HG03432 (cell line): ENCODE data around the gene SHROOM2.
"Not testable (repeated sequence)": the region's sequence is repeated elsewhere in the genome, so short reads cannot be mapped to it uniquely, and the experiment has no call there.

Source experiments
- ATAC-seq: cut with Tn5 transposase; IDR thresholded peaks from one replicate; pipeline ENCODE4 v1.9.1; 2021; ENCODE audit warnings: mild to moderate bottlenecking, moderate library complexity; ENCODE audit not compliant: unreplicated experiment

The SHROOM2 gene

DNA sequence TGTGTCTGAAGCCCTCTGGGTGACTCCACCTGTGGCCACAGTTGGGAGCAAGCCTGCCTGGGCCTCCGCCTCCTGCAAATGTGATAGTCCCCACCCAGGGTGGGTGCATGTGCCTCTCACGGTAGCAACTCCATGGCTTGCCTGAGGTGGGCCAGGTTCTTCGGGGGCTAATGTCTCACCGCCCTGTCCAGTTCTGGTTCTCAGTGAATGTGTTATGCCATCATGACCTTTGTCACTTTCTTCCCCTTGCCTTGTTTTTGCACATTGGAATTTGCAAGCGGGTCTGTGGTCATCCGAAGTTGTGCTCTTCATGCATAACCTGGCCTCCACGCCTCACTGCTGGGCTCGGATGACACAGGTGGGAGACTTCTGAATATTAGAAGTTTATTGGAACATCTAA is 39.7 kb downstream of the SHROOM2 start:
- ATAC-seq, result no peak

DNA sequence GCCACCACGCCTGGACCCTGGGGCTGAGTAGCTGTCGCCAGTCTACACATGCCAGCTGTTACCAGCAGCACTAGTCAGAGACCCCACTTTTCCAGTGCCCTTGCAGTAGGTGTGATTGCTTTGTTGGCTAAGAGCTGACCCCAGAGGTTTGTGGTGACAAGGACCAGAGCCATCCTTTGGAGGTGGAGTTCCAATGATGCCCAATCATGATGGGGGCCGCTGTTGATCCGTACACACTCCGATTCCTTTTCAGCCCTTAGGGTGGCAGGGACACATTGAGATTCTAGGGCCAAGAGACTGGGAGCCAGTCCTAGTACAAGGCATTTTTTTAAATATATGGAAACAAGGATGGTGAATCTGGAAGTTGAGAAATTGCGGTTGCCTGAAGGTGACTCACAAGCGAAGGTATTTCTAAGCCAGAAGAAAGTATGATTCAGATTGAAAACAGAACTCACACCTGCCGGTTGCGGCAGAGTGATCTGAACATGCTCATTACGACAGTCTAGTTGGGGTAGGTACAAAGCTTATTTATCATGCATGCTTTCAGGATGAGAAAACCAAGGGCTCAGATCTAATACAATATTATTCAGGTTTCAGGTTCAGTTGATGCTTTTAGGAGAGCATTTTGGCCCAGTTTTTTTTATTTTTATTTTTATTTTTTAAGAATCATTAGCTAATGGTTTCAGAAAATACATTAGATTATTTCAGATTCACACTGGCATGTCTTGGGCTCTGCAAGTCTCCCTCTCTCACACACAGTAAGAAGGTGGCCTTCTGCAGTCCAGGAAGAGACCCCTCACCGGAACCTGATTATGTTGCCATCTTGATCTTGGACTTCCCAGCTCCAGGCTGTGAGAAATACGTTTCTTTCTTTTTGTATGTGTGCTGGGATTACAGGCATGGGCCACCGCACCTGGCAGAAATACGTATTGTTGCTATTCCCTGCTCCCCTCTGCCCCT is 43.4 kb downstream of the SHROOM2 start:
- ATAC-seq, result peak; percentile 96

DNA sequence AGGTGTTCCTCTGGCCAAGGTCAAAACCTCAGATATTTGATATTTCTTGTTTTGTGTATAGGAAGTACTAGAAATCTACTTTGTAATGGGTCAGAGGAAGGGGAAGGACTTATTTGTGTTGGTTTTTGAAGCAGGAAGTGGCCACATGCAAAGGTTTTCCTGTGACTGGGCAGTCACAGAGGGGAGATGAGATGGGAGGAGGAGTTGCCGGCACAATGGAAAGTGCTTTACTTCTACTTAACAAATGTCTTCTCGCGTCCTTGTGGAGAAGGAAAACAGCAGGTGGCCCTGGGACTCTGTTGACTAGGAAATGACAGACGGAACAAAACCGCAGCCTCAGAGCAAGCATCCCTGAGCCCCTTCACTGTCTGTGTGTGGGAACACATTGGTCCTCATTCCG is 46.6 kb downstream of the SHROOM2 start:
- no peak for ATAC-seq

DNA sequence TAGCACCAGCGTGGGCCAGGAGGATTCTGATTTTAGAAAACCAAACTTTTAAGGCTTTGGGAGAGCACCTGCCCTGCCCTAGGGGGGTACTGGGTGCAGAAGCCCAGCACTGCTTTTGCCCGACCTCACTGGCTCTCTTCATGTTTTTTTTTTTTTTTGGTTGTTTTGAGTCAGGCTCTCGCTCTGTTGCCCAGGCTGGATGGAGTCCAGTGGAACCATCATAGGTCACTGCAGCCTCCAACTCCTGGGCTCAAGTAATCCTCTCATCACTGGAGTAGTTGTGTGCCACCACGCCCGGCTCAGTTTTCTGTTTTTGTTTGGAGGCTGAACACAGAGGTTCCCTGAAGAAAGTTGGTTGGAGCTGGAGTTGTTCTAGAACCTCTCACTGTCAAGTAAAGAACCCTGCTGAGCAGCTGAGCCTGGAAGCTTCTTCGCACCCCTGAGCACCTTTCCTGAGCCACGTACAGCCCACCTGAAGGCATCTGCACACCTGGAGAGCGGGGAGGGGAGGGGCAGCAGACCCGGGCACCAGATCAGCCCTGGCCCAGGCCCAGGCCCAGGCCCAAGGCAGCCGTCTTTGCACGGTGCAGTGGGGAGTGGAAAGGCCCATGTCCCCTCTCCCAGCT is 49.5 kb downstream of the SHROOM2 start:
- ATAC-seq, result no peak

DNA sequence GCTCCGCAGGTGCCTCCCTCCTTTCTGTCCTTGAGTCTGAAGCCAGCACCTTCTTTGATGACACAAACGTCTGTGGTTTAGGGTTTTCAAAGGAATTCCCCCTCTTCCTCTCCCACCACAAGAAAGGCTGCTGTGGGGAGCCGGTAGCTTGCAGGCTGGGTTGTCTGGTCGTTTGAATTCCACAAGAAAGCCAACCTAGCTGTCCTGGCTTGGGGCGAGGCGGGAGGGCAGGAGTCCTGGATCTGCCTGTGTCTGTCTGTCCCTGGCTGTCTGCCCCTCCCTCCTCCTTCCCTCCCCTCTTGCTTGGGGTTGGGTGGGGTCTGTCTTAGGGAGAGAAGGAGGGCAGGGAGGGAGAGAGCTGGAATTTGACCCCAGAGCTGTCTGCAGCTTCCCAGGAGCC is 56.3 kb downstream of the SHROOM2 start:
- ATAC-seq, result no peak

DNA sequence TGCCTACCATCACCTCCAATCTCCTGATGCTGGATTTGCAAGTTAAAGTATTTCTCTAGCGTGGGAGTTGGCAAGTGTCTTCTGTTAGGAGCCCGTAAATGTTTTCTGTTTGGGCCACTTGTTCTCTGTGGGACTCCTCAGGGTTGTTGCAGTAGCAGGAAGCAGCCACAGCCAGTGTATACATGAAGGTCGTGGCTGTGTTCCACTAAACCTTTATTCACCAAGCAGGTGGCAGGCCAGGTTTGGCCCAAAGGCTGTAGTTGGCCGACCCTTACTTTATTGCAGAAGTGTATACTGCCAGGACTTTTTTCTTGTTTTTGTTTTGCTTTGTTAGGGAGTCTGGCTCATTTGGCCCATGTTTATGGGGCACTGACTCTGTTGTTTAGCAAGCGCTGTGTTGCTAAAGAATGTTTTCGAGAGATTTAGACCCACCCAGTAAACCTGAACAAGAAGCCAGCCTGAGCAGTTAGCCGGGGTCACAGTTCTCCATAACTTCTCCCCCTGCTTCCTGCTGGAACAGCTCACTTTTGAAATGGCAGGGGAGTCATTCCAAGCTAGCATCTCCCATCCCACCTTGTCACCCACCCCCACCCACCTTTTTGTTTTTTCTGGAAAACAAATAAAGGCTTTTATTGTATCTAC is 58.8 kb downstream of the SHROOM2 start:
- ATAC-seq, result no peak

DNA sequence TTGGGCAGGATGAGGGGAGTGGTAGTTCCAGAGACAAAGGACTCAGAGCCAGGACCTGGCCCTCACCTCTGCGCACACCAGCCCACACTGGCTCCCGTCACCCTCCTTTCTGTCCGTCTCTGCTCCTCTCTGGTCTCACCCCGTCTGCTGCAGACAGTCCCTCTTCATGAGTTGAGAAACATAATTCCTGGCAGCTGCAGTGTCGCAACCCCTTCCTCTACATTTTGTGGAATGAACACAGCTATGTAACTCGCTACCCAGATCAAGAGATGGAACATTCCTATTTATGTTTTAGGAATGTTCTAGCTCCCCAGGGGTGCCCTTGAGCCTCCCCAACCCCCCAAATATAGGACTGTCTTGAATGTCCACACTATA is 59.3 kb downstream of the SHROOM2 start:
- ATAC-seq, result no peak

DNA sequence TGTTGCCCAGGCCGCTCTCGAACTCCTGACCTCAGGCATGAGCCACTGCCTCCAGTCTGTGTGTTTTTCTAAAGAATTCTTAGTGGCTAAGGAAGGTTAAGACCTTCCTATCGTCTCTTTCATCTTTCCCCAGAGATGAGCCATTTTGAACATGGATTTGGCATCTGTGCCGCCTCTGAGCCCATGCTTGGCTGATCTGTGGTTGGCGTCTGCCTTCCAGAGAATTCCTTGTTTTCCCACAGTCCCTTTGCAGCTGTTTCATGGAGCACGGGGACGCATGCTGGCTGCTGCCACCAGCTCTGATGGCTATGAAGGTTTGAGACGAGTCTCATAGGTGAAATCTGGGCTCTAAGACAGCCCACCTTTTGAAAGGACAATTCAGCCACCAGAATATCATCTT is 60.4 kb downstream of the SHROOM2 start:
- ATAC-seq, result no peak

DNA sequence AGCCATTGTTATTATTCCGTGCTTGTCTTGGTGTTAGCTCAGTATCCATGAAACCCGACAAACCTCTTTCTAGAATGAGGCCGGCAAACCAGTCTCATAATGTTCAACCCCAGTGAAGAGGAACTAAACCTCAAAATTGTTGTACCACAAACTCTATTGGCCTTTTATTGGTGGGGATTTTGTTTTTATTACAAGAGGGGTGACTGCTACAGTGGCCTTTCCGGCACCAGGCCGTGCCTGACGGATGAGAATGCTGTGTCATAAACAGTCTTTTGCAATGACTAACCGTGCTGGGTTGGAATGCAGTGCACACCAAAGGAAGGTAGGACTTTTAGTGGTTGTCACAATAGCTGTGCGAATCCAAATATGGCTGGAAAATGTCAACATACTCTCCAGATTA is 60.8 kb downstream of the SHROOM2 start:
- no peak for ATAC-seq

DNA sequence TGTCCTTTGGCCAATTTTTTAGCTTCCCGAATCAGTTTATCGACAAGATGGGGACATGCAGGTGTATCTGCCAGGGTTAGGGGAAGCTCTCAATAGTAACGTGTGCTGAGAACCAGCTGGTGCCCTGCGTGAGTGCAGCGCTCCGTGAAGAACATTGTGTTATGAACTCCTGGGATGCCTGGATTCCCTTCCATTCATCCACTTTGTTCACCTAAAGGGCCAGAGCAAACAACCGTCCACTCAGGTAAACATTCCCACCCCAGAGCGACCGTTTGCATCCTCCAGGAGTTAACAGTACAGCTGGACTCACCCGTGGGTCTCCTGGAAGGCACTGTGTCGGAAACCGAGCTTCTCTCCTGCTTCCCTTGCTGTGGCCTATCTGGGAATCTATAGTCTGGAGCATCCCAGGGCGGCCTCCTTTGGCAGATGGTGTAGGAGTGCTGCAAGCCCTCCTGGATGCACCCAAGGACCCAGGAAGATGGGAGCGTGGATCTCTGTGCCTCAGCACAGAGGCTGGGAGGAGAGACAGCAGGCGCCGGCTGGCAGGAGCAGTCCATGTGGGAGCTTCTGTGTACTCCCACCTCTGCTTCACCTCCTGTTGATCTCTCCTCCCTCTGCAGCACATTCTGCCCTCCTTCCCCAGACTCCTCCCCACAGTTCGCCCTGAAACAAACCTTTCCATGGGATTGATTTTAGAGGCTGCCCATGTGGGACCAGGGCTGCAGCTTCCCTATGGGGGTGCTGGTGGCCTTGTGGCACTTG is 62.7 kb downstream of the SHROOM2 start:
- ATAC-seq, result no peak

DNA sequence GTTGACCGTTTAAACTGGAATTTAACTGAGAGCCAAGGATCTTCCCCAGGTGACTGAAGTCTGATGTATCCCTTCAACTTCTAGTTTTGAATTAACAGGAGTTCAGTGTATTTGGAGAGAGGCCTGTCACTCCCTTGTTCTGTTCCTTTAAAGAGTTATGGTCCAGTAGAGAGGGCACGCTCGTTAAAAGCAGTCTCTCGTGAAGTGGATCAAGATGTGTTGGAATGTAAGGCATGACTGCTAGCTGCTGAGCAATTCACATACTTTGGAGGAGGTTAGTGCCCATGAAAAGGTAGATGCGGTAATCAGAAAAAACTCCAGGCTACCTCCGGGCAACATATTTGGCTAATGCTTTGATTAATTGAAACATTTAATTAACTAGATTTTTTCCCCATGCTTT is 65.7 kb downstream of the SHROOM2 start:
- no peak for ATAC-seq

DNA sequence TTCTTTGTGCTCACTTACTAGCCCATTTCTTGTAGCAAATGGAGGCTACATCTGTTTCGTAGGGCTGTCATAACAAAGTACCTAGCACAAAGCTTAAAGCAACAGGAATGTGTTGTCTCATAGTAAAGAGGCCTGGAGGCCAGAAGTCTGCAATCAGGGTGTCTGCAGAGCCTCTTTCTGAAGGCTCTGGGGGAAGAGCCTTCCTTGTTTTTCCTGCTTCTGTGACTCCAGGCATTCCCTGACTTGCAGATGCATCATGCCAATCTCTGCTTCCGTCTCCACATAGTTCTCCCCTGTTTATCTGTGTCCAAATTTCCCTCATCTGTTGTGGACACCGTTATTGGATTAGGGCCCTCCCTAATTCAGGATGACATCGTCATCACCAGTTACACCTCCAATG is 67.1 kb downstream of the SHROOM2 start:
- ATAC-seq, result no peak

DNA sequence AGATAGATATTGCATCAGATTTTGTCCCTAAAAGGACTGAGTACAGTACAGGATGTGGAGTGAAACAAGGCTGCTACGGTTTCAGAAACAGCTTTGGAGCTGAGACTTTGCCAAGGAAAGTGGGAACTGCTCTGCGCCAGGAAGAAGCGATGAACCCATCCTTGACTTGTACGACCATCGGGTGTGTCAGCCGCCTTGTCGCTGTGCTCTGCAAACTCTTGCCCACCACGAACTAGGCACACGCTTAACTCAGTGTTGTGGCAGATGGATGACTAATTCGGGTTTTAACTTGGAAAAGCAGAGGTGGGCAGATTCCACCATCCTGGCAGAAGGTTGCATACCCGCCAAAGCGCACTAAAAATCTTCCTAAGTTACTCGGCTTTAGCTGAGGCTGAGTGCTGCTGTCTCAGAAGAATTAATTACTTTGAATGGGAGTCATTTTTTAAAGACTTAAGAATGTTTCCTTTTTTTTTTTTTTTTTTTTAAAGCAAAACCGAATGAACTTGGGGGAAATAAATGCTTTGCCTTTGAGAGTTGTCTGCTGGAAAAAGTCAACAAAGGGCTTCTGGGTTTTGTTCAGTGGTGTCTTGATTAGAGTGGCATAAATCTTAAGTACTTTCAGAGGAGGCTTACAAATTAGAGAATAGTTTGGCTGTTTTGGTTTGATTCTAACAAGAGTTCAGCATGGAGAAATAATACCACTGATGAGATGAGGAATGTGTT is 69.5 kb downstream of the SHROOM2 start:
- ATAC-seq, result no peak

DNA sequence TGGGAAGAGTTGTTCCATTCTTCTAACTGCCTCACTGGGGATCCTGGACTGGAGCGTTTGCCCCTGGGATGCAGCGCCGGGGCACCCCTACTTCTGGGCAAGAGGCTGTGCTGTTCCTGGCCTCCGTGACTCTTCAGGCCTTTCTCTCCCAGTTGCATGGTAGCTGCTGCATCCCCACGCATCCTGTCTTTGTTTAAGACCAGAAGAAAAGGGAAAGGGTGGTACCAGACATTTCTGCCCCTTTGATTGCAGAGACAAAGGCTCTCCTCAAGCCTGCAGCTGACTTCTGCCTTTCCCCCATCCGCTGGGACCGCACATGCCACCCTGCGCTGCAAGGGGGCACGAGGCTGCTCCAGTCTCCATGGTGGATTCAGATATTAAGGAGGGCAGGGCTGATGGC is 70.4 kb downstream of the SHROOM2 start:
- no peak for ATAC-seq

DNA sequence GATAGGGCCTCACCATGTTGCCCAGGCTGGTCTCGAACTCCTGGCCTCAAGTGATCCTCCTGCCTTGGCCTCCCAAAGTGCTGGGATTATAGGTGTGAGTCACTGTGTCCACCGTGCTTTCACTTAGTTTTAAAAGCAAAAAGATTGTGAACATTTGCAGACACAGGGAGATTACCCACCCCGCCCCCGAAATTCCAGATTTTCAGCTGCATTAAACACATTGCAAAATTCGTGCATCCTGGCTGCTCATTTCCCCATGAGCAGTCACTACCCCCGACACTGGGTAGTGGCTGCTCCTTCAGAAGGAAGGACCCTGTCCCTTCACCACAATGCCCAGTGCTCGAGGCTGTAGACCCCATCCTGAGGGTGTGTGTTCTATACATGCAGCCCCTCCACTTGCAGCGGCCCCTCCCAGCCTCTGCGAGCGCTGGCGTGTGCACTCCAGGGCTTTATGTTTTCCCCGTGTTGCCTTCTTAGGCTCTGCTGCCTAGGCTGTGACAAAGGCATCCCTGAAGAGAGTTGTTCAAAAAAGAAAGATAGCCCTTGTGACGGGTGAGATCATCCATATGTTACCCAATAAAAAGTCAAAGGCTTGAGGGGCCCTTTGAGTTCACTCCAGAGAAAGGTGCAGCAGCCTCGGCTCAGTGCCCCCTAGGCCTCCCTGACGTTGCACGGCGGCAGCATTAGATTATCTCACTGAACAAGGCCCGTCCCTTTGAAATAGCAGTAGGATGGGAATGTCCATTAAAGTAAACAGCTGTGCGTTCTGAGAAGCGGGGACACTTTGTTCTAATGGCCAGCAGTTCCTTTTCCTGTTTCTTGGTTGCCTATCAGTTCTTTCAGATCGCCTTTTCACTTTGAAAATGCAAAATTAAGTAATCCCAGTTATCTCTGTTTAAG is 71.6 kb downstream of the SHROOM2 start:
- no peak for ATAC-seq

DNA sequence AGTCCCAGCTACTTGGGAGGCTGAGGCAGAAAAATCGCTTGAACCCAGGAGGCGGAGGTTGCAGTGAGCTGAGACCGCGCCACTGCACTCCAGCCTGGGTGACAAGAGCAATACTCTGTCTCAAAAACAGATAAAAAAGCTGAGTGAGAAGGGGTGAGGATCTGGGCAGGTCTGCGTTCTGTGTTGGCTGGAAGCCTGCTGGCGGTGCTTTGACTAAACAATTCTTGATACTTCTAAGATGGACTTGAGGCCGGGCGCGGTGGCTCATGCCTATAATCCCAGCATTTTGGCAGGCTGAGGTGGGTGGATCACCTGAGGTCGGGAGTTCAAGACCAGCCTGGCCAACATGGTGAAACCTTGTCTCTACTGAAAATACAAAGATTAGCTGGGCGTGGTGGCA is 72.5 kb downstream of the SHROOM2 start:
- not testable (repeated sequence) for ATAC-seq

DNA sequence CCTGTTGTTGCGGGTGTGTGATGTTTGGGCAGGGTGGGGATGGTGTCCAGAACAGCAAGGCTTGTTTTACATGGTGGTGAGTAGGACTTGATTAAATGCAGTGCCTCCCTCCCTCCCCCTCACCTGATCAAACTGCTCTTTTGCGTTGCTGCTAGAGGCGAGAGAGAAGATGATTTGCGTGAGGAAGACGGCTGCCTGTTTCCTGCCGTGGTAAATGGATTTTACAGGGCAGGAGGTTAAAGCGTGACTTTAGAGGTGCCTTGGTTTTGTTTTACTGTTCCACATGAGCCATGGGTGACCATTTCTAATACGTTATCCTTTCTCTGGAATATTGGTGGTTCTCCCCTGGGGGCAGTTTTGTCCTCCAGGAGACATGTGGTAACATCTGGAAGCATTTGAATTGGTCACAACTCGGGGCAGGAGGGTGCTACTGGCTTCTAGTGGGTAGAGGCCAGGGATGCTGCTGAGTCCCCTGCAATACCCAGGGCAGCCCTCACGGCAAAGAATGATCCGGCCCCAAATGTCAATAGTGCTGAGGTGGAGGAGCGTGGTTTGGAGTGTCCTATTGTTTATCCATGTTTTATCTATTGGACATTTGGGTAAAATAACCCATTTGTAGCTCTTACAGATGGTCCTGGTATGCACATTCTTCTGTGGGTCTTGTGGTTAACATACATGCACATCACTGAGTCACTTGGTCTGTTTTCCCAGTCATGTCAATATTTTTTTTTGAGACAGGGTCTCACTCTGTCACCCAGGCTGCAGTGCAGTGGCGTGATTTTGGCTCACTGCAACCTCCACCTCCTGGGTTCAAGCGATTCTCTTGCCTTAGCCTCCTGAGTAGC is 73.7 kb downstream of the SHROOM2 start:
- no peak for ATAC-seq

DNA sequence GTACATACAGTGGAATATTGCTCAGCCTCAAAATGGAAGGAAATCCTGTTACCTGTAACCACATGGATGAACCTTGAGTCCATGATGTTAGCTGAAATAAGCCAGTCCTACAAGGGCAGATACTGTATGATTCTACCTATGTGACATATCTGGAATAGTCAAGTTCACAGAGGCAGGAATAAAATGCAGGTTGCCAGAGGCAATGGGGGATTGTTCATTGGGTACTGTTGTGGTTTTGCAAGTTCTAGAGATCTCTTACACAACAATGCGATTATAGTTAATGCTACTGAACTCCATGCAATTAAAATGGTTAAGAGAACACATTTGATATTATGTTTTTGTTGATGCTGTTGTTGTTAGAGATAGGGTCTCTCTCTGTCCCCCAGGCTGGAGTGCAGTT is 74.6 kb downstream of the SHROOM2 start:
- ATAC-seq, result no peak

DNA sequence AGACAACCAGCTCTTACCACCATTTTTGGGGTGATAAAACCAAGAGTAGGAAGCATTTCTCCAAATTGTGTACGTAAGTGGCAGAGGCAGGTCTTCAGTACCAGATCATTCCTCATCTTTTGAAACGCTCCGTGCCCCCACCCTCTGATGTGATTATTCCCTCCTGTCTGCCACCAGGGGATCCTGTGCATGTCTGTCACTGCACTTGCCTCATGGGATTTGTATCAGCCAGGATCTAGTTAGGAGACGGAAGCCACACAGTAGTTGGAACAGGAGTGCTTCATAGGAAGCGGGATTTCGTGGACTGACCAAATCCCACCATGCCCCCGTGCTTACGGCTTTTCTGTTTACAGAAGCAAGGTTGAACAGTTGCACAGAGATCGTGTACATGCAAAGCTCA is 75.5 kb downstream of the SHROOM2 start:
- no peak for ATAC-seq
